ENCODE measurements around the gene UBR2. TPM values are rescaled to one million over a fixed set of nuclear protein-coding genes. Genes with fewer than 3 reads are reported as not detected.
A peak's percentile ranks its signal among the peaks of the same experiment; 100 is the strongest.

Gene UBR2
- total RNA-seq: 10 to 100 TPM; 37.2 to 38.6 TPM

GRCh38 chr6:42563697-42564505 is at the start of gene UBR2:
TSS of gene UBR2 (plus strand) at chr6:42564029. CDS start at chr6:42564320, 291 bp downstream.
- Mint-ChIP-seq H3K27ac (peak within 1 kb of the TSS; percentile 98), H3K4me1 (peaks cover 21% of the 10 kb centered on the region), H3K9me3 (no peaks in the 10 kb centered on the region), H3K36me3 (peaks cover 15% of the 10 kb centered on the region), H3K27me3 (peaks cover 2% of the 10 kb centered on the region), H3K4me3 (peak within 1 kb of the TSS; percentile 100)
- DNase-seq (peak; percentile 82), ATAC-seq (ENCODE audit: low read depth) (peak; percentile 94)
- POLR2A ChIA-PET: interaction anchor here (0.6 to 1.5 kb wide), 14 partner anchors 8 to 830 kb away, joined by 3 to 9 read pairs (median 4); partner anchors contain the start of genes BICRAL, CNPY3, KLHDC3 and MEA1

- H3K4me3 Mint-ChIP-seq: no peak overlapping the region
- H3K9me3 Mint-ChIP-seq: no peaks in the 10 kb centered on the region
- no peaks in the 10 kb centered on the region for H3K4me1 Mint-ChIP-seq
- no peak overlapping the region for H3K27ac Mint-ChIP-seq
- DNase-seq (no peak), ATAC-seq (ENCODE audit: low read depth) (no peak)
- POLR2A ChIA-PET: no interaction called here
- H3K27me3 Mint-ChIP-seq: peaks cover 2% of the 10 kb centered on the region
- no peaks in the 10 kb centered on the region for H3K36me3 Mint-ChIP-seq
Measured at GRCh38 chr6:42514745-42515144, 49.1 kb upstream of the UBR2 start.

GRCh38 chr6:42519779-42520178 is 44.0 kb upstream of the UBR2 start:
- no peak overlapping the region for H3K4me3 Mint-ChIP-seq
- H3K36me3 Mint-ChIP-seq: no peaks in the 10 kb centered on the region
- H3K9me3 Mint-ChIP-seq: peaks cover 3% of the 10 kb centered on the region
- H3K27ac Mint-ChIP-seq: no peak overlapping the region
- POLR2A ChIA-PET: no interaction called here
- ATAC-seq (ENCODE audit: low read depth) (no peak), DNase-seq (no peak)
- no peaks in the 10 kb centered on the region for H3K27me3 Mint-ChIP-seq
- H3K4me1 Mint-ChIP-seq: no peaks in the 10 kb centered on the region

- POLR2A ChIA-PET: no interaction called here
- Mint-ChIP-seq H3K9me3 (peaks cover 3% of the 10 kb centered on the region), H3K4me1 (no peaks in the 10 kb centered on the region), H3K36me3 (no peaks in the 10 kb centered on the region), H3K27me3 (no peaks in the 10 kb centered on the region), H3K4me3 (no peak overlapping the region), H3K27ac (no peak overlapping the region)
- ATAC-seq (ENCODE audit: low read depth) (no peak), DNase-seq (no peak)
Measured at GRCh38 chr6:42520786-42521607, 42.8 kb upstream of the UBR2 start.

- Mint-ChIP-seq H3K4me1 (no peaks in the 10 kb centered on the region), H3K27ac (no peak overlapping the region), H3K4me3 (no peak overlapping the region), H3K9me3 (peaks cover 3% of the 10 kb centered on the region), H3K27me3 (no peaks in the 10 kb centered on the region), H3K36me3 (no peaks in the 10 kb centered on the region)
- ATAC-seq (ENCODE audit: low read depth) (no peak), DNase-seq (no peak)
- POLR2A ChIA-PET: no interaction called here
Measured at GRCh38 chr6:42522036-42522435, 41.8 kb upstream of the UBR2 start.

GRCh38 chr6:42522942-42523814 is 40.7 kb upstream of the UBR2 start:
- Mint-ChIP-seq H3K4me3 (no peak overlapping the region), H3K4me1 (no peaks in the 10 kb centered on the region), H3K9me3 (peaks cover 3% of the 10 kb centered on the region), H3K27ac (no peak overlapping the region), H3K36me3 (no peaks in the 10 kb centered on the region), H3K27me3 (peaks cover 2% of the 10 kb centered on the region)
- POLR2A ChIA-PET: no interaction called here
- ATAC-seq (ENCODE audit: low read depth) (no peak), DNase-seq (no peak)

GRCh38 chr6:42525206-42525605 is 38.6 kb upstream of the UBR2 start:
- H3K27ac Mint-ChIP-seq: no peak overlapping the region
- H3K27me3 Mint-ChIP-seq: peaks cover 4% of the 10 kb centered on the region
- no peak overlapping the region for H3K4me3 Mint-ChIP-seq
- DNase-seq (no peak), ATAC-seq (ENCODE audit: low read depth) (no peak)
- no peaks in the 10 kb centered on the region for H3K4me1 Mint-ChIP-seq
- POLR2A ChIA-PET: no interaction called here
- peaks cover 1% of the 10 kb centered on the region for H3K9me3 Mint-ChIP-seq
- H3K36me3 Mint-ChIP-seq: no peaks in the 10 kb centered on the region

- Mint-ChIP-seq H3K4me3 (no peak overlapping the region), H3K27ac (no peak overlapping the region), H3K4me1 (no peaks in the 10 kb centered on the region), H3K36me3 (no peaks in the 10 kb centered on the region), H3K9me3 (no peaks in the 10 kb centered on the region), H3K27me3 (peaks cover 4% of the 10 kb centered on the region)
- ATAC-seq (ENCODE audit: low read depth): no peak
- POLR2A ChIA-PET: no interaction called here
- no peak for DNase-seq
Measured at GRCh38 chr6:42526616-42527015, 37.2 kb upstream of the UBR2 start.

- no peak for ATAC-seq (ENCODE audit: low read depth)
- peaks cover 4% of the 10 kb centered on the region for H3K27me3 Mint-ChIP-seq
- no peaks in the 10 kb centered on the region for H3K9me3 Mint-ChIP-seq
- no peaks in the 10 kb centered on the region for H3K4me1 Mint-ChIP-seq
- no peaks in the 10 kb centered on the region for H3K36me3 Mint-ChIP-seq
- POLR2A ChIA-PET: no interaction called here
- no peak for DNase-seq
- H3K4me3 Mint-ChIP-seq: no peak overlapping the region
- no peak overlapping the region for H3K27ac Mint-ChIP-seq
Measured at GRCh38 chr6:42527204-42527603, 36.6 kb upstream of the UBR2 start.

GRCh38 chr6:42530296-42530695 is 33.5 kb upstream of the UBR2 start:
- H3K27me3 Mint-ChIP-seq: peaks cover 4% of the 10 kb centered on the region
- POLR2A ChIA-PET: no interaction called here
- H3K36me3 Mint-ChIP-seq: no peaks in the 10 kb centered on the region
- H3K27ac Mint-ChIP-seq: no peak overlapping the region
- no peaks in the 10 kb centered on the region for H3K4me1 Mint-ChIP-seq
- no peaks in the 10 kb centered on the region for H3K9me3 Mint-ChIP-seq
- no peak for ATAC-seq (ENCODE audit: low read depth)
- no peak overlapping the region for H3K4me3 Mint-ChIP-seq
- DNase-seq: no peak

- no peak overlapping the region for H3K4me3 Mint-ChIP-seq
- DNase-seq (no peak), ATAC-seq (ENCODE audit: low read depth) (no peak)
- no peaks in the 10 kb centered on the region for H3K4me1 Mint-ChIP-seq
- no peaks in the 10 kb centered on the region for H3K9me3 Mint-ChIP-seq
- no peaks in the 10 kb centered on the region for H3K36me3 Mint-ChIP-seq
- POLR2A ChIA-PET: no interaction called here
- H3K27me3 Mint-ChIP-seq: peaks cover 4% of the 10 kb centered on the region
- no peak overlapping the region for H3K27ac Mint-ChIP-seq
Measured at GRCh38 chr6:42530751-42531150, 33.1 kb upstream of the UBR2 start.

- H3K27ac Mint-ChIP-seq: no peak overlapping the region
- POLR2A ChIA-PET: no interaction called here
Measured at GRCh38 chr6:42532038-42532669, 31.7 kb upstream of the UBR2 start.

GRCh38 chr6:42533794-42534193 is 30.0 kb upstream of the UBR2 start:
- Mint-ChIP-seq H3K27me3 (peaks cover 4% of the 10 kb centered on the region), H3K4me3 (no peak overlapping the region), H3K27ac (no peak overlapping the region), H3K9me3 (no peaks in the 10 kb centered on the region), H3K4me1 (no peaks in the 10 kb centered on the region), H3K36me3 (no peaks in the 10 kb centered on the region)
- DNase-seq (no peak), ATAC-seq (ENCODE audit: low read depth) (no peak)
- POLR2A ChIA-PET: no interaction called here

More at GRCh38 chr6:42532038-42532669, 31.7 kb upstream of the UBR2 start:
- no peak for DNase-seq
- H3K4me3 Mint-ChIP-seq: no peak overlapping the region
- ATAC-seq (ENCODE audit: low read depth): peak; percentile 39
- peaks cover 4% of the 10 kb centered on the region for H3K27me3 Mint-ChIP-seq
- H3K4me1 Mint-ChIP-seq: no peaks in the 10 kb centered on the region
- no peaks in the 10 kb centered on the region for H3K36me3 Mint-ChIP-seq
- H3K9me3 Mint-ChIP-seq: no peaks in the 10 kb centered on the region

Data from activated naive CD8-positive, alpha-beta T cell treated with anti-CD3 and anti-CD28 coated beads, Interleukin-2, amount 10 ng/mL, durations not matched to agents 7 days and 5 days (primary cell).